Spinal cord (tissue), 10 donors: ENCODE results near the gene ARHGEF1. TPM values are rescaled to one million over a fixed set of nuclear protein-coding genes. Genes with fewer than 3 reads are reported as not detected.
"Not testable (repeated sequence)": the region's sequence is repeated elsewhere in the genome, so short reads cannot be mapped to it uniquely, and the experiment has no call there.

Experiments used
- DNase-seq, 6 donors: peaks; one replicate each; pipeline versions ENCODE4 v3.0.0 to v3.0.0-alpha.2; 2013 to 2015; ENCODE audit warnings: low spot score in 6 of 6, low read depth in 4 of 6
- H3K27ac ChIP-seq: one replicate; pipeline ENCODE4 v1.5.1; 2013; ENCODE audit warnings: low read depth, low read length, control low read depth
- H3K27me3 ChIP-seq: one replicate; pipeline ENCODE4 v1.6.1; 2013; ENCODE audit warnings: low read length; ENCODE audit not compliant: control insufficient read depth, insufficient read depth
- H3K36me3 ChIP-seq: one replicate; pipeline ENCODE4 v1.6.1; 2013; ENCODE audit warnings: low read length; ENCODE audit not compliant: control insufficient read depth, insufficient read depth
- H3K4me1 ChIP-seq: one replicate; pipeline ENCODE4 v1.6.1; 2013; ENCODE audit warnings: low read length; ENCODE audit not compliant: control insufficient read depth, insufficient read depth
- H3K4me3 ChIP-seq: one replicate; pipeline ENCODE4 v1.5.1; 2013; ENCODE audit warnings: low read depth, low read length, control low read depth
- H3K9me3 ChIP-seq: one replicate; pipeline ENCODE4 v1.6.1; 2013; ENCODE audit warnings: low read length; ENCODE audit not compliant: control insufficient read depth, insufficient read depth
- WGBS: methylation state at CpG from one replicate; pipeline ENCODE4 v1.1.5; 2013; ENCODE audit warnings: missing lambda C conversion rate; ENCODE audit not compliant: insufficient coverage; 5-methylcytosine and 5-hydroxymethylcytosine counted together
- polyA plus RNA-seq, 2 donors: library from polyadenylated mRNA; unstranded; fragments of 120-200 nt; gene quantifications; one replicate each; pipeline ENCODE4 v1.2.1, GENCODE V29; 2013; ENCODE audit not compliant: insufficient read length in 2 of 2
- total RNA-seq, 2 donors: library from RNA; depleted of rRNA in 1 of 2; stranded (reverse); fragments of 120-200 nt in 1 of 2; fragments of >200 nt in 1 of 2; gene quantifications; one replicate each; pipeline versions ENCODE4 v1.2.3 to v1.2.4, GENCODE V29; 2013 to 2014
- donor health status: healthy.

ARHGEF1 gene
- total and polyA plus RNA-seq, 4 donors: 17.3 to 113 (median 51.3) TPM

- H3K27me3 ChIP-seq: peaks cover 76% of the 10 kb centered on the region
- peaks cover 24% of the 10 kb centered on the region for H3K4me1 ChIP-seq
- 18% methylated on average over 17 of the region's 26 CpGs for WGBS
These were observed 52.9 kb downstream of the ARHGEF1 start for GRCh38 chr19:41935760-41936415.

GRCh38 chr19:41936416-41936850 lies 53.4 kb downstream of the ARHGEF1 start:
- Histone ChIP-seq H3K36me3 (no peaks in the 10 kb centered on the region), H3K4me1 (peaks cover 29% of the 10 kb centered on the region), H3K9me3 (no peaks in the 10 kb centered on the region), H3K27me3 (peaks cover 76% of the 10 kb centered on the region), H3K27ac (no peak overlapping the region), H3K4me3 (no peak overlapping the region)
- DNase-seq: no peak
- 80% methylated on average over 8 of the region's 8 CpGs for WGBS

More at GRCh38 chr19:41935760-41936415, 52.9 kb downstream of the ARHGEF1 start:
- Histone ChIP-seq H3K27ac (no peak overlapping the region), H3K9me3 (no peaks in the 10 kb centered on the region), H3K36me3 (no peaks in the 10 kb centered on the region), H3K4me3 (no peak overlapping the region)
- no peak for DNase-seq

- Histone ChIP-seq H3K9me3 (no peaks in the 10 kb centered on the region), H3K27me3 (peaks cover 72% of the 10 kb centered on the region), H3K27ac (no peak overlapping the region), H3K4me3 (no peak overlapping the region), H3K4me1 (peaks cover 29% of the 10 kb centered on the region), H3K36me3 (no peaks in the 10 kb centered on the region)
- no peak for DNase-seq
- WGBS: 43% methylated on average over 15 of the region's 15 CpGs
These were observed 54.0 kb downstream of the ARHGEF1 start for GRCh38 chr19:41936961-41937360.

GRCh38 chr19:41937525-41938468 lies 54.8 kb downstream of the ARHGEF1 start:
- no peak overlapping the region for H3K4me3 ChIP-seq
- peaks cover 64% of the 10 kb centered on the region for H3K27me3 ChIP-seq
- 24% methylated on average over 18 of the region's 22 CpGs for WGBS
- no peak overlapping the region for H3K27ac ChIP-seq
- peaks cover 23% of the 10 kb centered on the region for H3K4me1 ChIP-seq
- H3K36me3 ChIP-seq: no peaks in the 10 kb centered on the region
- DNase-seq: peak in 1 of 6 donors; percentile 66
- no peaks in the 10 kb centered on the region for H3K9me3 ChIP-seq

- peaks cover 52% of the 10 kb centered on the region for H3K27me3 ChIP-seq
These were observed 56.2 kb downstream of the ARHGEF1 start for GRCh38 chr19:41939209-41939608.

GRCh38 chr19:41939861-41940730 lies 57.1 kb downstream of the ARHGEF1 start:
- H3K9me3 ChIP-seq: no peaks in the 10 kb centered on the region
- under 1% methylated on average over 82 of the region's 83 CpGs for WGBS
- H3K27ac ChIP-seq: no peak overlapping the region
- peaks cover 44% of the 10 kb centered on the region for H3K27me3 ChIP-seq
- no peaks in the 10 kb centered on the region for H3K36me3 ChIP-seq
- H3K4me3 ChIP-seq: peak overlapping the region; percentile 48
- peak in 2 of 6 donors; percentile 53 for DNase-seq
- peaks cover 23% of the 10 kb centered on the region for H3K4me1 ChIP-seq

More at GRCh38 chr19:41939209-41939608, 56.2 kb downstream of the ARHGEF1 start:
- not testable (repeated sequence) for H3K4me3 ChIP-seq, DNase-seq, H3K27ac ChIP-seq, H3K36me3 ChIP-seq, H3K9me3 ChIP-seq
- peaks cover 23% of the 10 kb centered on the region for H3K4me1 ChIP-seq

GRCh38 chr19:41940731-41941409 lies 57.9 kb downstream of the ARHGEF1 start:
- no peak for DNase-seq
- no peak overlapping the region for H3K27ac ChIP-seq
- WGBS: 7% methylated on average over 52 of the region's 53 CpGs
- peak overlapping the region; percentile 48 for H3K4me3 ChIP-seq
- H3K4me1 ChIP-seq: peaks cover 20% of the 10 kb centered on the region
- peaks cover 37% of the 10 kb centered on the region for H3K27me3 ChIP-seq
- H3K36me3 ChIP-seq: no peaks in the 10 kb centered on the region
- H3K9me3 ChIP-seq: no peaks in the 10 kb centered on the region

- WGBS: 89% methylated on average over 3 of the region's 9 CpGs
- Histone ChIP-seq H3K27ac (no peak overlapping the region), H3K9me3 (no peaks in the 10 kb centered on the region), H3K27me3 (peaks cover 30% of the 10 kb centered on the region), H3K4me1 (peaks cover 20% of the 10 kb centered on the region), H3K36me3 (no peaks in the 10 kb centered on the region), H3K4me3 (no peak overlapping the region)
- DNase-seq: no peak
These were observed 58.6 kb downstream of the ARHGEF1 start for GRCh38 chr19:41941410-41942202.
